Caco-2 (cell line): ENCODE results near the gene ABL2. TPM values are rescaled to one million over a fixed set of nuclear protein-coding genes. Genes with fewer than 3 reads are reported as not detected.
"Not testable (repeated sequence)": the region's sequence is repeated elsewhere in the genome, so short reads cannot be mapped to it uniquely, and the experiment has no call there.

Experiments
- BruUV-seq: library from RNA; stranded (reverse); fragments of 400-500 nt; replicated peaks from 2 replicates; lab custom pipeline; 2021; lab: Mats Ljungman, UMichigan
- CTCF ChIA-PET: fragments of 300-600 bp; sonication (Branson Sonifier 250); formaldehyde crosslinking; loops from one replicate; lab custom pipeline; 2022; ENCODE audit warnings: antibody characterized with exemption; lab: Charles Lee
- POLR2A ChIA-PET: fragments of 300-600 bp; sonication (Branson Sonifier 250); formaldehyde crosslinking; loops from one replicate; lab custom pipeline; 2022; ENCODE audit warnings: antibody characterized with exemption; lab: Charles Lee
- DNase-seq, 2 experiments: peaks; one replicate each; pipeline versions ENCODE4 v3.0.0 to v3.0.0-alpha.2; 2020 to 2022
- H3K27me3 ChIP-seq: replicated peaks from 2 replicates; pipeline ENCODE4 v1.6.0; 2011; ENCODE audit warnings: low read length; ENCODE audit not compliant: control insufficient read depth, insufficient read depth
- H3K36me3 ChIP-seq: 2 replicates; pipeline ENCODE4 v1.5.1; 2011; ENCODE audit warnings: low read length; ENCODE audit not compliant: control insufficient read depth, insufficient read depth
- H3K4me1 ChIP-seq: fragments of 250-450 bp; sonication (Bioruptor Pico); 2 replicates; pipeline ENCODE4 v1.5.1; 2020; ENCODE audit warnings: mild to moderate bottlenecking
- H3K4me3 ChIP-seq: 2 replicates; pipeline ENCODE4 v1.5.1; 2011; ENCODE audit warnings: low read depth, mild to moderate bottlenecking, control low read depth, low read length
- H3K9me3 ChIP-seq: fragments of 250-450 bp; sonication (Bioruptor Pico); 2 replicates; pipeline ENCODE4 v1.5.1; 2020; ENCODE audit warnings: mild to moderate bottlenecking, moderate library complexity
- H3K27ac Mint-ChIP-seq: one replicate; pipeline ENCODE4 v1.8.0; 2022; ENCODE audit warnings: mixed read lengths; ENCODE audit not compliant: unreplicated experiment
- H3K27me3 Mint-ChIP-seq: one replicate; pipeline ENCODE4 v1.8.0; 2022; ENCODE audit warnings: mixed read lengths; ENCODE audit not compliant: insufficient read depth, unreplicated experiment
- H3K36me3 Mint-ChIP-seq: one replicate; pipeline ENCODE4 v1.8.0; 2022; ENCODE audit warnings: mild to moderate bottlenecking, mixed read lengths; ENCODE audit not compliant: insufficient read depth, unreplicated experiment
- H3K4me1 Mint-ChIP-seq: one replicate; pipeline ENCODE4 v1.8.0; 2022; ENCODE audit warnings: low read depth, mixed read lengths; ENCODE audit not compliant: unreplicated experiment
- H3K4me3 Mint-ChIP-seq: one replicate; pipeline ENCODE4 v1.8.0; 2022; ENCODE audit warnings: mild to moderate bottlenecking, moderate library complexity, mixed read lengths; ENCODE audit not compliant: unreplicated experiment
- H3K9me3 Mint-ChIP-seq: one replicate; pipeline ENCODE4 v1.8.0; 2022; ENCODE audit warnings: mixed read lengths; ENCODE audit not compliant: unreplicated experiment
- CTCF ChIP-seq, 2 experiments: fragments of 200-600 bp in 1 of 2; IDR thresholded peaks; 1 replicate in 1 of 2; 2 replicates in 1 of 2; pipeline versions ENCODE4 v1.5.1 to v1.8.0; 2011 to 2022; ENCODE audit warnings: antibody characterized with exemption in 1 of 2, control low read depth in 1 of 2, inconsistent platforms in 1 of 2, low read depth in 1 of 2, low read length in 1 of 2, mild to moderate bottlenecking in 1 of 2, moderate library complexity in 1 of 2; ENCODE audit not compliant: insufficient read depth in 1 of 2, severe bottlenecking in 1 of 2, unreplicated experiment in 1 of 2
- intact Hi-C: fragments of 100-400 bp; cut with micrococcal nuclease; formaldehyde crosslinking; loops from one replicate; pipeline ENCODE4 v1.10.0; 2022; ENCODE audit not compliant: unreplicated experiment
- total RNA-seq: library from RNA; stranded (reverse); gene quantifications from 2 replicates; pipeline ENCODE4 v1.2.3, GENCODE V29; 2022

ABL2 gene
- total RNA-seq, 1 experiment from 2014 or later = 21.6 TPM

GRCh38 chr1:179228783-179229213 lies 679 bp downstream of the ABL2 start:
- intact Hi-C loops = no loop called here
- ChIA-PET CTCF (no interaction called here), POLR2A (no interaction called here)
- peak overlapping the region; percentile 5 for H3K27ac Mint-ChIP-seq
- peaks cover 26% of the 10 kb centered on the region for H3K36me3 Mint-ChIP-seq
- Histone ChIP-seq H3K36me3 (no peaks in the 10 kb centered on the region), H3K27me3 (no peaks in the 10 kb centered on the region), H3K4me3 (peak overlapping the region; percentile 81), H3K9me3 (no peaks in the 10 kb centered on the region), H3K4me1 (peaks cover 38% of the 10 kb centered on the region)
- no peaks in the 10 kb centered on the region for H3K9me3 Mint-ChIP-seq
- H3K4me1 Mint-ChIP-seq = peaks cover 39% of the 10 kb centered on the region
- no TSS peak for BruUV-seq
- H3K4me3 Mint-ChIP-seq = peak overlapping the region; percentile 76
- DNase-seq = peak; percentile 58 to 63
- no peaks in the 10 kb centered on the region for H3K27me3 Mint-ChIP-seq
- no peak for TF ChIP-seq CTCF (IDR thresholded peaks at IDR 0.05; ENCODE audit: insufficient read depth in 1 of 2, low read depth in 1 of 2, low read length in 1 of 2, severe bottlenecking in 1 of 2, unreplicated experiment in 1 of 2)

- H3K9me3 Mint-ChIP-seq = no peaks in the 10 kb centered on the region
- no peak overlapping the region for H3K27ac Mint-ChIP-seq
- Histone ChIP-seq H3K36me3 (no peaks in the 10 kb centered on the region), H3K27me3 (no peaks in the 10 kb centered on the region), H3K4me1 (peaks cover 26% of the 10 kb centered on the region), H3K4me3 (no peak overlapping the region), H3K9me3 (no peaks in the 10 kb centered on the region)
- BruUV-seq = TSS peak; percentile 36
- intact Hi-C loops = no loop called here
- no peaks in the 10 kb centered on the region for H3K27me3 Mint-ChIP-seq
- peak overlapping the region; percentile 4 for H3K4me3 Mint-ChIP-seq
- no peak for DNase-seq
- H3K36me3 Mint-ChIP-seq = peaks cover 34% of the 10 kb centered on the region
- peaks cover 30% of the 10 kb centered on the region for H3K4me1 Mint-ChIP-seq
- CTCF ChIA-PET = no interaction called here
- no peak for TF ChIP-seq CTCF (IDR thresholded peaks at IDR 0.05; ENCODE audit: insufficient read depth in 1 of 2, low read depth in 1 of 2, low read length in 1 of 2, severe bottlenecking in 1 of 2, unreplicated experiment in 1 of 2)
- POLR2A ChIA-PET = no interaction called here
These were observed 2.7 kb downstream of the ABL2 start for GRCh38 chr1:179226738-179227137.

- intact Hi-C loops, H3K4me3 Mint-ChIP-seq, POLR2A ChIA-PET, H3K27ac Mint-ChIP-seq, H3K36me3 ChIP-seq, DNase-seq, H3K9me3 ChIP-seq, H3K27me3 ChIP-seq, H3K9me3 Mint-ChIP-seq, H3K27me3 Mint-ChIP-seq, BruUV-seq, H3K4me3 ChIP-seq: not testable (repeated sequence)
- Mint-ChIP-seq H3K4me1 (peaks cover 20% of the 10 kb centered on the region), H3K36me3 (peaks cover 27% of the 10 kb centered on the region)
- CTCF ChIA-PET = interaction anchor here (0.6 kb wide), 1 partner anchor 227 kb away, joined by 4 read pairs; no protein-coding TSS in a partner anchor
- H3K4me1 ChIP-seq = peaks cover 18% of the 10 kb centered on the region
These were observed 5.0 kb downstream of the ABL2 start for GRCh38 chr1:179224466-179224865.

GRCh38 chr1:179221121-179221520 lies 8.4 kb downstream of the ABL2 start:
- H3K27ac Mint-ChIP-seq, H3K4me3 Mint-ChIP-seq, H3K9me3 Mint-ChIP-seq, POLR2A ChIA-PET, H3K9me3 ChIP-seq, H3K4me3 ChIP-seq, H3K27me3 Mint-ChIP-seq, CTCF ChIA-PET, H3K27me3 ChIP-seq, H3K36me3 ChIP-seq, BruUV-seq, H3K4me1 Mint-ChIP-seq, H3K4me1 ChIP-seq, DNase-seq, intact Hi-C loops: not testable (repeated sequence)
- peaks cover 25% of the 10 kb centered on the region for H3K36me3 Mint-ChIP-seq
